Astrocyte (in vitro differentiated cells and primary cell): ENCODE measurements around the gene AQP3. TPM values are rescaled to one million over a fixed set of nuclear protein-coding genes. Genes with fewer than 3 reads are reported as not detected.

Source experiments
- DNase-seq: peaks from one replicate; pipeline ENCODE4 v3.0.0-alpha.2; 2010; ENCODE audit warnings: low read depth
- FAIRE-seq: peaks from 2 replicates; lab custom pipeline; 2011; peaks lifted over from hg19 to GRCh38; lab: Jason Lieb, UNC
- H2AFZ ChIP-seq: 2 replicates; pipeline ENCODE4 v1.6.0; 2012; ENCODE audit warnings: low read depth, low read length, inconsistent platforms
- H3K27ac ChIP-seq: 2 replicates; pipeline ENCODE4 v1.5.1; 2011; ENCODE audit warnings: low read depth, low read length, inconsistent platforms
- H3K27me3 ChIP-seq: 2 replicates; pipeline ENCODE4 v1.6.0; 2011; ENCODE audit warnings: low read length, inconsistent platforms; ENCODE audit not compliant: insufficient read depth
- H3K36me3 ChIP-seq: 2 replicates; pipeline ENCODE4 v1.5.1; 2011; ENCODE audit warnings: low read length, inconsistent platforms; ENCODE audit not compliant: insufficient read depth
- H3K4me1 ChIP-seq: 2 replicates; pipeline ENCODE4 v1.5.1; 2011; ENCODE audit warnings: low read length, inconsistent platforms; ENCODE audit not compliant: insufficient read depth
- H3K4me2 ChIP-seq: 2 replicates; pipeline ENCODE4 v1.6.0; 2012; ENCODE audit warnings: low read length, inconsistent platforms
- H3K4me3 ChIP-seq: 2 replicates; pipeline ENCODE4 v1.5.1; 2011; ENCODE audit warnings: low read depth, mild to moderate bottlenecking, low read length, inconsistent platforms; ENCODE audit not compliant: insufficient read depth
- H3K79me2 ChIP-seq: 2 replicates; pipeline ENCODE4 v1.6.0; 2012; ENCODE audit warnings: mild to moderate bottlenecking, low read length, inconsistent platforms; ENCODE audit not compliant: insufficient read depth
- H3K9ac ChIP-seq: 2 replicates; pipeline ENCODE4 v1.6.0; 2012; ENCODE audit warnings: mild to moderate bottlenecking, low read length, inconsistent platforms
- H3K9me3 ChIP-seq: 2 replicates; pipeline ENCODE4 v1.5.1; 2012; ENCODE audit warnings: low read depth, mild to moderate bottlenecking, low read length, inconsistent platforms; ENCODE audit not compliant: insufficient read depth
- H4K20me1 ChIP-seq: 2 replicates; pipeline ENCODE4 v1.6.0; 2012; ENCODE audit warnings: low read length, inconsistent platforms; ENCODE audit not compliant: insufficient read depth
- H3K27ac Mint-ChIP-seq: one replicate; pipeline ENCODE4 v1.8.0; 2021; ENCODE audit warnings: mild to moderate bottlenecking, mixed read lengths; ENCODE audit not compliant: unreplicated experiment
- H3K27me3 Mint-ChIP-seq: one replicate; pipeline ENCODE4 v1.8.0; 2021; ENCODE audit warnings: low read depth, mixed read lengths; ENCODE audit not compliant: unreplicated experiment
- H3K36me3 Mint-ChIP-seq: one replicate; pipeline ENCODE4 v1.8.0; 2021; ENCODE audit warnings: low read depth, mixed read lengths; ENCODE audit not compliant: unreplicated experiment
- H3K4me1 Mint-ChIP-seq: one replicate; pipeline ENCODE4 v1.8.0; 2021; ENCODE audit warnings: low read depth, mixed read lengths; ENCODE audit not compliant: unreplicated experiment
- H3K4me3 Mint-ChIP-seq: one replicate; pipeline ENCODE4 v1.8.0; 2021; ENCODE audit warnings: mild to moderate bottlenecking, moderate library complexity, mixed read lengths; ENCODE audit not compliant: unreplicated experiment
- H3K9me3 Mint-ChIP-seq: one replicate; pipeline ENCODE4 v1.8.0; 2021; ENCODE audit warnings: mild to moderate bottlenecking, mixed read lengths; ENCODE audit not compliant: unreplicated experiment
- EZH2 ChIP-seq: IDR thresholded peaks from 2 replicates; pipeline ENCODE4 v1.6.1; 2012; ENCODE audit warnings: mild to moderate bottlenecking, low read length, inconsistent platforms; ENCODE audit not compliant: insufficient read depth
- total RNA-seq: library from RNA; stranded (reverse); gene quantifications from 2 replicates; pipeline ENCODE4 v1.2.1, GENCODE V29; 2021
- TF ChIP-seq, protein P1 (sequence below): IDR thresholded peaks from 2 replicates; pipeline ENCODE4 v1.5.1; 2011; ENCODE audit warnings: low read depth, mild to moderate bottlenecking, inconsistent platforms, low read length, moderate library complexity; ENCODE audit not compliant: insufficient read depth

The AQP3 gene
- total RNA-seq, 1 donor from 2014 or later, result 3.2 TPM

DNA sequence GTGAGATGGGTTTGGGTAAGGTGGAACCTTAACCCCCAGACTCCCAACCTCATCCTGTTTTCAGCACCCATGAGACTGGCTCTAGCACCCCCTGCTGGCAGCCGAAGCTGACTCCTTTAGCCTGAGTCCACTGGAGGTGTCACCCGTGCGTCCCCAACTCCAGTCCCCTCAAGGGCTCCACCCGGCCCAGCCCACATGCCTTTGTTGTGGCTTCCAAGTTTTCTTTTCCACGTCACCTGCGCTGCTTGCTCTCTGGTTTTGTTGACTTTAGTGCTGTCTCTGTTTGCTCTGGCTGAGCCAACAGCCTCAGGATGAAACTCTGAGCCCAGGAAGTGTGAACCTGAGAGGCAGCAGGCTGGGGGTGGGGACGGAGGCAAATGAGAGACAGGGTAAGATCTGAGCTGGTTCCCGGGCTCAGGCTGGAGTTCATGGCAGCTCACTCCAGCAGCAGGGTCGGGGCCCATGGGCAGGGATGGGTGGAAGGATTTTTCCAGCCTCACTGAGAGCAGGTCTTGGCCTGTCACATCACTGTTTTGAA is 31.8 kb downstream of the AQP3 start:
- no peak for TF ChIP-seq EZH2
- TF ChIP-seq, protein P1, sequence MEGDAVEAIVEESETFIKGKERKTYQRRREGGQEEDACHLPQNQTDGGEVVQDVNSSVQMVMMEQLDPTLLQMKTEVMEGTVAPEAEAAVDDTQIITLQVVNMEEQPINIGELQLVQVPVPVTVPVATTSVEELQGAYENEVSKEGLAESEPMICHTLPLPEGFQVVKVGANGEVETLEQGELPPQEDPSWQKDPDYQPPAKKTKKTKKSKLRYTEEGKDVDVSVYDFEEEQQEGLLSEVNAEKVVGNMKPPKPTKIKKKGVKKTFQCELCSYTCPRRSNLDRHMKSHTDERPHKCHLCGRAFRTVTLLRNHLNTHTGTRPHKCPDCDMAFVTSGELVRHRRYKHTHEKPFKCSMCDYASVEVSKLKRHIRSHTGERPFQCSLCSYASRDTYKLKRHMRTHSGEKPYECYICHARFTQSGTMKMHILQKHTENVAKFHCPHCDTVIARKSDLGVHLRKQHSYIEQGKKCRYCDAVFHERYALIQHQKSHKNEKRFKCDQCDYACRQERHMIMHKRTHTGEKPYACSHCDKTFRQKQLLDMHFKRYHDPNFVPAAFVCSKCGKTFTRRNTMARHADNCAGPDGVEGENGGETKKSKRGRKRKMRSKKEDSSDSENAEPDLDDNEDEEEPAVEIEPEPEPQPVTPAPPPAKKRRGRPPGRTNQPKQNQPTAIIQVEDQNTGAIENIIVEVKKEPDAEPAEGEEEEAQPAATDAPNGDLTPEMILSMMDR, result peak; percentile 45
- peaks cover 14% of the 10 kb centered on the region for H3K27me3 ChIP-seq

DNA sequence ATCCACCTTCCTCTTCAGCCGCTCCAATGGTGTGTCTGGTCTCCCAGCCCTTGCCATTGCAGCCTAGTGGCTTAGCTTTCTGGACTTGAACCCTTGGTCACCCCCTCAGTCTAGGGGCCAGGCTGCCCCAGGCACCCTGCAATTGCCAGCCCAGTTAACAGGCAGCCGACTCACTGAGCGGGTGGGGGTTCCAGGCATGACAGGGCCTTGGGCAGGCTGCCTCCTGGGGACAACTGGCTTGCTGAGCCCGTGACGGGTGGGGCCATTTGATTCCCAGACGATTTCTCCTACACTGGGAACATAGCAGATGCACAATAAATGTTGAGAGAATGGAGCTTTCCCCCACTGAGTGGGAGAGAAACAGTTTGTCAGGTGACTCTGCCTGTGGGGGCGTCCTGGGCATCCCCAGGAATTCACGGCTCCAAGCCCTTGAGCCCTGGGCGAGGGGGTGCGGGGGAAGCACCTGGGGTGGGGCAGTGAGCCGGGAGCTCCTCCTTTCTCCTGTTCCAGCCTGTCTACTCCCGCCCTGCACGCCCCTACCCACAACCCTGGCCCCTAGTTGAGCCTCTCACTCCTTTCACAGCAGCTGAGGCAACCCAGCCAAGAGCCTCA is 32.4 kb downstream of the AQP3 start:
- H3K4me3 Mint-ChIP-seq, result no peak overlapping the region
- FAIRE-seq (no peak), DNase-seq (no peak)
- Histone ChIP-seq H2AFZ (no peak overlapping the region), H3K9ac (no peak overlapping the region), H4K20me1 (no peaks in the 10 kb centered on the region), H3K4me3 (no peak overlapping the region), H3K4me1 (no peaks in the 10 kb centered on the region), H3K79me2 (no peaks in the 10 kb centered on the region), H3K27ac (no peak overlapping the region), H3K4me2 (no peak overlapping the region), H3K9me3 (no peaks in the 10 kb centered on the region), H3K27me3 (peaks cover 9% of the 10 kb centered on the region), H3K36me3 (no peaks in the 10 kb centered on the region)
- peaks cover 3% of the 10 kb centered on the region for H3K4me1 Mint-ChIP-seq
- H3K27ac Mint-ChIP-seq, result no peak overlapping the region
- no peaks in the 10 kb centered on the region for H3K36me3 Mint-ChIP-seq
- H3K27me3 Mint-ChIP-seq, result peaks cover 35% of the 10 kb centered on the region
- TF ChIP-seq, protein P1, result no peak
- no peak for TF ChIP-seq EZH2
- peaks cover 2% of the 10 kb centered on the region for H3K9me3 Mint-ChIP-seq

More for the DNA sequence above, 31.8 kb downstream of the AQP3 start:
- peaks cover 3% of the 10 kb centered on the region for H3K4me1 Mint-ChIP-seq
- no peaks in the 10 kb centered on the region for H4K20me1 ChIP-seq
- H3K79me2 ChIP-seq, result no peaks in the 10 kb centered on the region
- no peak overlapping the region for H3K4me3 Mint-ChIP-seq
- peaks cover 41% of the 10 kb centered on the region for H3K27me3 Mint-ChIP-seq
- DNase-seq (no peak), FAIRE-seq (no peak)
- H3K4me3 ChIP-seq, result no peak overlapping the region
- no peak overlapping the region for H3K27ac Mint-ChIP-seq
- H3K27ac ChIP-seq, result no peak overlapping the region
- no peaks in the 10 kb centered on the region for H3K4me1 ChIP-seq
- H3K4me2 ChIP-seq, result no peak overlapping the region
- H2AFZ ChIP-seq, result peak overlapping the region; percentile 63
- no peaks in the 10 kb centered on the region for H3K36me3 ChIP-seq
- no peaks in the 10 kb centered on the region for H3K36me3 Mint-ChIP-seq
- H3K9ac ChIP-seq, result no peak overlapping the region
- peaks cover 5% of the 10 kb centered on the region for H3K9me3 Mint-ChIP-seq
- no peaks in the 10 kb centered on the region for H3K9me3 ChIP-seq

DNA sequence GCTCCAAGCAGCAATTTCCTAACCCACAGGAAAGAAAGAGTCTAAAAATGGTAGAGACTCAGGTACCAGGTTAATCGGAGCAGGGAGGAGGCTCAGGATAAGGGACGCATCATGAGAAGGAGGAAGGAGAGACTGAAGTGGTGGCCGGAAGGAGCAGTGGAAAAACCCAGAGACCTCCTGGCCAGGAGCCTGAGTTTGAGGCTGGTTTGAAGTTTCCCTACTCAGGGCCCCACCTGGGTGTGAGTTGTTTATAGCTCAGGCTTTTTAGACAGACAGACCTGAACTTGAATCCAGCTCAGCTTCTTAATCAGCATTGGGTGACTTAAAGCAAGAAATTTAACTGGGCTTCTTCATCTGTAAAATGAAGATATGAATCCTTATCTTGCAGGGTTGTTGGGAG is 33.1 kb downstream of the AQP3 start:
- no peak overlapping the region for H3K27ac Mint-ChIP-seq
- no peaks in the 10 kb centered on the region for H3K36me3 Mint-ChIP-seq
- no peaks in the 10 kb centered on the region for H4K20me1 ChIP-seq
- no peak overlapping the region for H3K4me2 ChIP-seq
- no peaks in the 10 kb centered on the region for H3K36me3 ChIP-seq
- FAIRE-seq (no peak), DNase-seq (no peak)
- peaks cover 3% of the 10 kb centered on the region for H3K4me1 Mint-ChIP-seq
- no peaks in the 10 kb centered on the region for H3K9me3 Mint-ChIP-seq
- H3K27me3 ChIP-seq, result peaks cover 6% of the 10 kb centered on the region
- no peaks in the 10 kb centered on the region for H3K79me2 ChIP-seq
- H3K27me3 Mint-ChIP-seq, result peaks cover 28% of the 10 kb centered on the region
- TF ChIP-seq, protein P1, result no peak
- TF ChIP-seq EZH2, result no peak
- no peak overlapping the region for H3K4me3 ChIP-seq
- no peaks in the 10 kb centered on the region for H3K9me3 ChIP-seq
- H2AFZ ChIP-seq, result no peak overlapping the region
- no peak overlapping the region for H3K9ac ChIP-seq
- H3K27ac ChIP-seq, result no peak overlapping the region
- H3K4me1 ChIP-seq, result no peaks in the 10 kb centered on the region
- H3K4me3 Mint-ChIP-seq, result no peak overlapping the region
